ENCODE results near the gene PLCG2.
"Not testable (repeated sequence)": the region's sequence is repeated elsewhere in the genome, so short reads cannot be mapped to it uniquely, and the experiment has no call there.

Gene PLCG2

GRCh38 chr16:81792828-81793227, 13.7 kb downstream of the PLCG2 start:
- no peak for ATAC-seq
- H3K9me3 Mint-ChIP-seq: no peaks in the 10 kb centered on the region
- H3K27ac Mint-ChIP-seq: peak overlapping the region; percentile 19
- no peak for DNase-seq
- no peak overlapping the region for H3K4me3 Mint-ChIP-seq
- no peaks in the 10 kb centered on the region for H3K36me3 Mint-ChIP-seq (ENCODE audit: low read depth)
- peaks cover 23% of the 10 kb centered on the region for H3K4me1 Mint-ChIP-seq
- H3K27me3 Mint-ChIP-seq: no peaks in the 10 kb centered on the region

- Mint-ChIP-seq H3K9me3 (no peaks in the 10 kb centered on the region), H3K4me1 (peaks cover 35% of the 10 kb centered on the region), H3K4me3 (no peak overlapping the region), H3K27me3 (no peaks in the 10 kb centered on the region), H3K36me3 (ENCODE audit: low read depth) (no peaks in the 10 kb centered on the region), H3K27ac (peak overlapping the region; percentile 3)
- no peak for DNase-seq
- no peak for ATAC-seq
These were observed 16.1 kb downstream of the PLCG2 start for GRCh38 chr16:81795193-81795592.

GRCh38 chr16:81796035-81796434, 16.9 kb downstream of the PLCG2 start:
- no peak overlapping the region for H3K27ac Mint-ChIP-seq
- no peaks in the 10 kb centered on the region for H3K27me3 Mint-ChIP-seq
- no peak overlapping the region for H3K4me3 Mint-ChIP-seq
- no peaks in the 10 kb centered on the region for H3K9me3 Mint-ChIP-seq
- DNase-seq: no peak
- peaks cover 2% of the 10 kb centered on the region for H3K36me3 Mint-ChIP-seq (ENCODE audit: low read depth)
- peaks cover 34% of the 10 kb centered on the region for H3K4me1 Mint-ChIP-seq
- no peak for ATAC-seq

GRCh38 chr16:81796583-81797346, 17.7 kb downstream of the PLCG2 start:
- H3K27ac Mint-ChIP-seq: peak overlapping the region; percentile 61
- H3K4me1 Mint-ChIP-seq: peaks cover 34% of the 10 kb centered on the region
- H3K36me3 Mint-ChIP-seq (ENCODE audit: low read depth): peaks cover 2% of the 10 kb centered on the region
- H3K9me3 Mint-ChIP-seq: no peaks in the 10 kb centered on the region
- DNase-seq: no peak
- no peak for ATAC-seq
- no peak overlapping the region for H3K4me3 Mint-ChIP-seq
- H3K27me3 Mint-ChIP-seq: no peaks in the 10 kb centered on the region

GRCh38 chr16:81797443-81797842, 18.4 kb downstream of the PLCG2 start:
- Mint-ChIP-seq H3K9me3 (no peaks in the 10 kb centered on the region), H3K27ac (peak overlapping the region; percentile 61), H3K4me3 (no peak overlapping the region), H3K27me3 (no peaks in the 10 kb centered on the region), H3K4me1 (peaks cover 34% of the 10 kb centered on the region), H3K36me3 (ENCODE audit: low read depth) (peaks cover 2% of the 10 kb centered on the region)
- ATAC-seq (peak; percentile 51), DNase-seq (peak; percentile 21)

- Mint-ChIP-seq H3K27ac (peak overlapping the region; percentile 91), H3K36me3 (ENCODE audit: low read depth) (peaks cover 2% of the 10 kb centered on the region), H3K27me3 (no peaks in the 10 kb centered on the region), H3K4me3 (peak overlapping the region; percentile 65), H3K4me1 (peaks cover 36% of the 10 kb centered on the region), H3K9me3 (no peaks in the 10 kb centered on the region)
- ATAC-seq: peak; percentile 64
- peak; percentile 49 for DNase-seq
These were observed 19.4 kb downstream of the PLCG2 start for GRCh38 chr16:81798311-81799137.

GRCh38 chr16:81799138-81799504, 20.0 kb downstream of the PLCG2 start:
- no peak for ATAC-seq
- Mint-ChIP-seq H3K36me3 (ENCODE audit: low read depth) (peaks cover 2% of the 10 kb centered on the region), H3K4me1 (peaks cover 40% of the 10 kb centered on the region), H3K9me3 (no peaks in the 10 kb centered on the region), H3K27me3 (no peaks in the 10 kb centered on the region), H3K27ac (peak overlapping the region; percentile 91), H3K4me3 (peak overlapping the region; percentile 65)
- DNase-seq: no peak

GRCh38 chr16:81801724-81802123, 22.6 kb downstream of the PLCG2 start:
- not testable (repeated sequence) for H3K4me3 Mint-ChIP-seq; H3K27ac Mint-ChIP-seq; H3K9me3 Mint-ChIP-seq; DNase-seq; H3K27me3 Mint-ChIP-seq; ATAC-seq; H3K36me3 Mint-ChIP-seq (ENCODE audit: low read depth)
- H3K4me1 Mint-ChIP-seq: peaks cover 52% of the 10 kb centered on the region

GRCh38 chr16:81803332-81803731, 24.2 kb downstream of the PLCG2 start:
- peaks cover 50% of the 10 kb centered on the region for H3K4me1 Mint-ChIP-seq
- DNase-seq (no peak), ATAC-seq (no peak)
- H3K9me3 Mint-ChIP-seq: no peaks in the 10 kb centered on the region
- no peak overlapping the region for H3K27ac Mint-ChIP-seq
- no peaks in the 10 kb centered on the region for H3K27me3 Mint-ChIP-seq
- no peak overlapping the region for H3K4me3 Mint-ChIP-seq
- H3K36me3 Mint-ChIP-seq (ENCODE audit: low read depth): peaks cover 2% of the 10 kb centered on the region

GRCh38 chr16:81804134-81804610, 25.1 kb downstream of the PLCG2 start:
- ATAC-seq (peak; percentile 11), DNase-seq (no peak)
- Mint-ChIP-seq H3K4me1 (peaks cover 48% of the 10 kb centered on the region), H3K27ac (peak overlapping the region; percentile 7), H3K27me3 (no peaks in the 10 kb centered on the region), H3K4me3 (no peak overlapping the region), H3K36me3 (ENCODE audit: low read depth) (peaks cover 2% of the 10 kb centered on the region), H3K9me3 (no peaks in the 10 kb centered on the region)

- H3K4me3 Mint-ChIP-seq: no peak overlapping the region
- ATAC-seq: no peak
These were observed 27.6 kb downstream of the PLCG2 start for GRCh38 chr16:81806696-81807095.

GRCh38 chr16:81807767-81808358, 28.8 kb downstream of the PLCG2 start:
- peaks cover 67% of the 10 kb centered on the region for H3K4me1 Mint-ChIP-seq
- DNase-seq (no peak), ATAC-seq (no peak)
- no peaks in the 10 kb centered on the region for H3K9me3 Mint-ChIP-seq
- no peak overlapping the region for H3K4me3 Mint-ChIP-seq
- H3K27me3 Mint-ChIP-seq: no peaks in the 10 kb centered on the region
- H3K36me3 Mint-ChIP-seq (ENCODE audit: low read depth): no peaks in the 10 kb centered on the region
- H3K27ac Mint-ChIP-seq: no peak overlapping the region

More at GRCh38 chr16:81806696-81807095, 27.6 kb downstream of the PLCG2 start:
- Mint-ChIP-seq H3K27me3 (no peaks in the 10 kb centered on the region), H3K9me3 (no peaks in the 10 kb centered on the region), H3K27ac (no peak overlapping the region), H3K4me1 (peaks cover 62% of the 10 kb centered on the region), H3K36me3 (ENCODE audit: low read depth) (no peaks in the 10 kb centered on the region)
- no peak for DNase-seq

GRCh38 chr16:81808933-81809480, 29.9 kb downstream of the PLCG2 start:
- peak; percentile 85 for ATAC-seq
- H3K4me1 Mint-ChIP-seq: peaks cover 72% of the 10 kb centered on the region
- H3K4me3 Mint-ChIP-seq: no peak overlapping the region

GRCh38 chr16:81809567-81809966, 30.5 kb downstream of the PLCG2 start:
- H3K36me3 Mint-ChIP-seq (ENCODE audit: low read depth): no peaks in the 10 kb centered on the region
- no peak overlapping the region for H3K27ac Mint-ChIP-seq
- DNase-seq (no peak), ATAC-seq (no peak)
- no peak overlapping the region for H3K4me3 Mint-ChIP-seq
- peaks cover 69% of the 10 kb centered on the region for H3K4me1 Mint-ChIP-seq
- H3K9me3 Mint-ChIP-seq: no peaks in the 10 kb centered on the region
- H3K27me3 Mint-ChIP-seq: peaks cover 2% of the 10 kb centered on the region

More at GRCh38 chr16:81808933-81809480, 29.9 kb downstream of the PLCG2 start:
- Mint-ChIP-seq H3K36me3 (ENCODE audit: low read depth) (no peaks in the 10 kb centered on the region), H3K27ac (peak overlapping the region; percentile 71), H3K9me3 (no peaks in the 10 kb centered on the region), H3K27me3 (peaks cover 2% of the 10 kb centered on the region)
- peak; percentile 22 for DNase-seq

Data from activated naive CD8-positive, alpha-beta T cell treated with anti-CD3 and anti-CD28 coated beads, Interleukin-2, amount 50 U/mL, for 24 hours (primary cell).